Measurements from ENCODE around the gene AACS. TPM values are rescaled to one million over a fixed set of nuclear protein-coding genes. Genes with fewer than 3 reads are reported as not detected.

AACS gene
- total RNA-seq, 2 donors from 2014 or later = 7.9 to 9.4 TPM

- H3K4me3 Mint-ChIP-seq = no peak overlapping the region
- H3K4me1 Mint-ChIP-seq = no peaks in the 10 kb centered on the region
- ATAC-seq = no peak
- no peaks in the 10 kb centered on the region for H3K27me3 Mint-ChIP-seq
- H3K36me3 Mint-ChIP-seq (ENCODE audit: low read depth) = peaks cover 6% of the 10 kb centered on the region
- no peak for DNase-seq
- no peak overlapping the region for H3K27ac Mint-ChIP-seq
- H3K9me3 ChIP-seq (ENCODE audit: control insufficient read depth, low read length, poor library complexity, severe bottlenecking) = no peaks in the 10 kb centered on the region
Observed at GRCh38 chr12:125089083-125089482, 23.8 kb downstream of the AACS start.

DNA sequence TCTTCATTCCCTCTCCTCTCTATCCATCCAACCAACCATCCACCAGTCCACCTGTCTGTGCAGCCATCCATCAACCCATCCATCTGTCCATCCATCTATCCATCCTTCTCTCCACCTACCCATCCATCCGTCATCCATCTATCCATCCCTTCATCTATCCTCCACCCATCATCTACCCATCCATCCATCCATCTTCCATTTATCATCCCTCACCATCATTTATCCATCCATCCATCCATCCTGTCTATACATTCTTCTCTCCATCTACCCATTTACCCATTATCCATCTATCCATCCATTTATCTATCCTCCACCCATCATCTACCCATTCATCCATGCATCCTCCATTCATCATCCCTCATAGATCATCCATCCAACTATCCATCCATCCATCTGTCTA lies 24.4 kb downstream of the AACS start:
- ATAC-seq (no peak), DNase-seq (no peak)
- Mint-ChIP-seq H3K27ac (no peak overlapping the region), H3K27me3 (no peaks in the 10 kb centered on the region), H3K4me3 (no peak overlapping the region), H3K36me3 (ENCODE audit: low read depth) (peaks cover 6% of the 10 kb centered on the region), H3K4me1 (no peaks in the 10 kb centered on the region)
- no peaks in the 10 kb centered on the region for H3K9me3 ChIP-seq (ENCODE audit: control insufficient read depth, low read length, poor library complexity, severe bottlenecking)

GRCh38 chr12:125090437-125090836 lies 25.2 kb downstream of the AACS start:
- no peak for DNase-seq
- H3K9me3 ChIP-seq (ENCODE audit: control insufficient read depth, low read length, poor library complexity, severe bottlenecking) = no peaks in the 10 kb centered on the region
- ATAC-seq = no peak
- Mint-ChIP-seq H3K27ac (no peak overlapping the region), H3K36me3 (ENCODE audit: low read depth) (peaks cover 6% of the 10 kb centered on the region), H3K4me1 (peaks cover 2% of the 10 kb centered on the region), H3K27me3 (no peaks in the 10 kb centered on the region), H3K4me3 (no peak overlapping the region)

- H3K9me3 ChIP-seq (ENCODE audit: control insufficient read depth, low read length, poor library complexity, severe bottlenecking) = no peaks in the 10 kb centered on the region
- Mint-ChIP-seq H3K4me1 (peaks cover 5% of the 10 kb centered on the region), H3K36me3 (ENCODE audit: low read depth) (peaks cover 3% of the 10 kb centered on the region), H3K27me3 (no peaks in the 10 kb centered on the region), H3K4me3 (no peak overlapping the region), H3K27ac (no peak overlapping the region)
- no peak for ATAC-seq
- no peak for DNase-seq
Observed at GRCh38 chr12:125091401-125091800, 26.2 kb downstream of the AACS start.

DNA sequence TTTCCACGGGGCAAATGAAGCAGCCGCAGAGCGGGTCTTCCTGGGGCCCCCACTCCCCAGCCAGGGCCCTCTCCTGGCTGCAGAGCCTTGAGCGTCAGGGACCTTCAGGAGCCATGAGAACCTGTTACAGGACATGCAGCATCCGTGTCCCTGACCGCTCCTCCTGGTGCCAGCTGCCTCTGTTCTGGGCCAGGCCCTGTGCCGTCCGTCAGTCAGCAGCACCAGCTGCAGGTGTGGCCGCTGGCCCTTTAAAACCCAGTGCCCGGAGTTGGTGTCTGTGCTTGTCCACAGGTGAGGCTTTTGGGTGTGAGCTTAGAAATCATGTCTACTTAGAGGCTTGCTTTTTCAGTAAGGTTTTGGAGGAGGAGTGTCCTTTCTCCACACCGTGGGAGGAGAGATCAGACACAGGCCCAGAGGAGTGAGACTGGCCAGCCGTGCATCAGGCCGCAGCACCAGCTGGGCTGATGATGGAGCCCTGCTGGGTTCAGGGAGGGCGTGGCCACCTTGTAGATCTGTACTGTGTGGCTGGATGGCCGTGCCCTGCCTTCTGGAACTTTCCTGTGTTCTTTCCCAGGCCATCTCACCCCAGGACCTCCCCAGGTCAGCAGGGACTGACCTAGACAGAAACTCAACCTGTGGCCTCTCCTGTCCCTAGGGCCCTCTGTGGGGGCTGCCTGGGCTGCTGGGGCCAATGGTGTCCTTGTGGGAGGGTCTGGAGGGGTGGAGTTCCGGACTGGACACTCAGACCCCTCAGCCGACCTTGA lies 27.1 kb downstream of the AACS start:
- H3K27ac Mint-ChIP-seq = no peak overlapping the region
- no peaks in the 10 kb centered on the region for H3K36me3 Mint-ChIP-seq (ENCODE audit: low read depth)
- DNase-seq (no peak), ATAC-seq (no peak)
- H3K4me3 Mint-ChIP-seq = no peak overlapping the region
- H3K9me3 ChIP-seq (ENCODE audit: control insufficient read depth, low read length, poor library complexity, severe bottlenecking) = no peaks in the 10 kb centered on the region
- peaks cover 5% of the 10 kb centered on the region for H3K4me1 Mint-ChIP-seq
- no peaks in the 10 kb centered on the region for H3K27me3 Mint-ChIP-seq

DNA sequence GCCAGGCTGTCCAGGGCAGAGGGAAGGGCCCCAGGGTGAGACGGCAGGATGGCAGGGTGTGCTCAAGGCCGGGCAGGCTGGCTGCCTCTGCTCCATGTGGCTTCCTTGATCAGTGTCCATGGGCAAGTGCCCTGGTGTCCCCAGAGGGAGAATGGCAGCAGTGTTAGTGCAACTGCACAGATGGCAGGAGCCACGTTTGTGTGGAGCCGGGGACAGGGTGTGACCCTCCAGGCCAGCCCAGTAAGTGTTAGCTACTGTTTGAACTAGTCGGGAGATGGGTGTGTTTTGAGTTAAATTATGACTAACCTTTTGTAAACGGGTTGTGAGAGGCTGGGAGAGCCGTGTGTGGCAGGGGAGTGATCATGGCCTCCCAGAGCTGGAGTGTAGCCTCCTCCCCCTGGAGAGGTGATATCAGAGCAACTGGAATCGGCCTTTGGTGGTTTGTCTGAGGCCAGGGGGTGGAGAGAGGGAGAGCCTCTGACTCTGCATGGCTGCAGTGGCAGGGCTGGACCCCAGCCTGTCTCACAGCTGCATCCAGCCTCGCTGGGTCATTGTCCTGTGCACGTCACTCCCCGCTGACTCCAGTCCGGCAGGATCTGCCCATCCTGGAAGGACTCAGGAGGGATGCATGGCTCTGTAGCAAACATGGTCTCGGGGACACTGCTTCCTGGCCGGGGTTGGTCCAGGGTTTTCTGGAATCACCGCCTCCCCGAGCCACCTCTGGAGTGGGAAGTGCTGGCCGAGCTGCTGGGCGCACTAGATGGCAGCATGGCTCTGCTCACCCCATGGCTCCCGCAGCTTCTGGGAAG lies 27.8 kb downstream of the AACS start:
- no peak for ATAC-seq
- H3K4me3 Mint-ChIP-seq = no peak overlapping the region
- no peak overlapping the region for H3K27ac Mint-ChIP-seq
- no peaks in the 10 kb centered on the region for H3K9me3 ChIP-seq (ENCODE audit: control insufficient read depth, low read length, poor library complexity, severe bottlenecking)
- H3K36me3 Mint-ChIP-seq (ENCODE audit: low read depth) = peaks cover 3% of the 10 kb centered on the region
- no peak for DNase-seq
- no peaks in the 10 kb centered on the region for H3K27me3 Mint-ChIP-seq
- peaks cover 7% of the 10 kb centered on the region for H3K4me1 Mint-ChIP-seq

DNA sequence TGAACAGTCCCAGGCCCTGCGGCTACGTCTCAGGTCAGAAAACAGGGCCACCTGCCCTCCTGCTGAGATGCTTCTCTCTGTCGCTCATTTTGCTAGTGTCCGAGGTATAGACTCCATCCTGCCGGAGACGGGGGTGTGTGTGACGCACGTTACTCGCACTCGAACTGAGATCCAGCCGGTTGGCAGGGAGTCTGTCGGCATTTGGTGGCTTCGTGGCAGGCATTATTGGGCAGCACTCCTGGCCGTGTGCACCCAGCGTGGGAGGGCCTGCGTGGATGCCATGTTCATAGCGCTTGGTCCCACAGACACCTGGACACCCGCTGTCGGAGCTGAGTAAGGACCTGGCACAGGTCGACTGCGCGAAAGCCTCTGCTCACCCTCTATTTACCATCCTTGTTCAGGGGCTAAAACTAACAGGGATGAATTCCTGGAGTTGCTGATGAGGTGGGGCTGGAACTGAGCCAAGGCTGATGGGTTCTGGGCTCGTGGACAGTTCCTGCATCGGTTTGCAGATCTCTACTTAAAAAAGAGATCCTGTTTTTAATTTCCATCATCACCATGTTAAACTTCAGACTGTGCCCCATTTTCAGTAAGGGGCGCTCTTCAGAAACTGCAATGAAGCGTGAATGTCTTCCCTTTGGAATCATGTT lies 28.6 kb downstream of the AACS start:
- ATAC-seq (no peak), DNase-seq (no peak)
- no peaks in the 10 kb centered on the region for H3K9me3 ChIP-seq (ENCODE audit: control insufficient read depth, low read length, poor library complexity, severe bottlenecking)
- Mint-ChIP-seq H3K36me3 (ENCODE audit: low read depth) (peaks cover 3% of the 10 kb centered on the region), H3K4me1 (peaks cover 7% of the 10 kb centered on the region), H3K4me3 (no peak overlapping the region), H3K27me3 (no peaks in the 10 kb centered on the region), H3K27ac (no peak overlapping the region)

DNA sequence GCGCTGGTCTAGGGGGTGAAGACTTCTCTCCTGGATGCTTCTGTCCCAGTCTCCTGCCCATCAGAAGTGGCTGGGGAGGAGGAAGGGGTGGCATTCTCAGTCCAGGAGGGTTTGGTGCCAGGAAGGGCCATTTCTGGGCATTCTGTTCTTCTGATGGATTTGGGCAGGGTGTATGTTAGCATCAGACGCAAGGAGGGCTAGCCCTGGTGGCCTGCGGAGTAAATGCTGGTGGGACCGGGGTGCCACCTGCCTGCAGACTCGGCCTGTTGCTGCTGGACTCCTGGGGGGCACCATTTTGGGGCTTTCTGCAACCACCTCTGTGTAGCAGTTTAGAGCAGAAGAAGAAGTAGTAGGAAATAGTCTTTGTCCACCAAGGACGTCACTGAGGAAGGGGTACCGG lies 31.7 kb downstream of the AACS start:
- no peaks in the 10 kb centered on the region for H3K9me3 ChIP-seq (ENCODE audit: control insufficient read depth, low read length, poor library complexity, severe bottlenecking)
- Mint-ChIP-seq H3K4me3 (no peak overlapping the region), H3K4me1 (peaks cover 11% of the 10 kb centered on the region), H3K27me3 (no peaks in the 10 kb centered on the region), H3K36me3 (ENCODE audit: low read depth) (peaks cover 3% of the 10 kb centered on the region), H3K27ac (no peak overlapping the region)
- ATAC-seq (no peak), DNase-seq (no peak)

GRCh38 chr12:125097427-125097826 lies 32.2 kb downstream of the AACS start:
- Mint-ChIP-seq H3K27me3 (no peaks in the 10 kb centered on the region), H3K4me1 (peaks cover 11% of the 10 kb centered on the region), H3K36me3 (ENCODE audit: low read depth) (peaks cover 3% of the 10 kb centered on the region), H3K27ac (no peak overlapping the region), H3K4me3 (no peak overlapping the region)
- ATAC-seq (no peak), DNase-seq (no peak)
- no peaks in the 10 kb centered on the region for H3K9me3 ChIP-seq (ENCODE audit: control insufficient read depth, low read length, poor library complexity, severe bottlenecking)

DNA sequence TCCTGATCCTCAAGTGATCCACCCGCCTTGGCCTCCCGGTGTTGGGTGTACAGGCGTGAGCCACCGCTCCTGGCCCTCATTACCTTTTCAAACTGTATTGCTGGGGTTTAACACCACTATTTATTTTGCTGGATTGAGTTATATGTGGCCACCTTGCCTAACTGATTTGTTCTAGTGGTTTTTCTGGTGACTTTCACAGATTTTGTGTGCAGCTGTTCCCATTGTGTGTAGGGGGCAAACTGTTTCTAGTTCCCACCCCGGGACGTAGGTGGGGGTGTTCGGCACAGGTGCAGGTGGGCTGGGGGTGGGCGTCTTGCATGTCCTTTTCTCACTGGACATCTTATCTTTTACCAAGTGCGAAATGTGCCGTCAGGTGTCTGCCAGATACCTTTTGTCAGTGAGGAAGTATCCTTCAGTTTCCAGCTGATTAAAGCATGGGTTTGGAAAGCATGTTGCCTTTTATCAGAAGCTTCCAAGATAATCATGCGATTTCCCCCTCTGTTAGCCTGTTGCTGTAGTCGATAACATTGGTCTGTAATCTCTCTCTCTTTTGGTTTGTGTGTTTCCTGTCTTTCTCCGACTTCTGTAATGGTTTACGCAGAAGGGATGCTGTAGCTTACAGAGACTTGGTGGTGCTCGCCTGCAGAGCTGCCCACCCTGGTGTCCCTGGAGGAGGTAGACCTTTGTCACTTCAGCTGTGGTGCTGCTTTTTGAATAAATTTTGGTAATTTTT lies 33.6 kb downstream of the AACS start:
- peaks cover 11% of the 10 kb centered on the region for H3K4me1 Mint-ChIP-seq
- no peak overlapping the region for H3K27ac Mint-ChIP-seq
- no peaks in the 10 kb centered on the region for H3K27me3 Mint-ChIP-seq
- peaks cover 8% of the 10 kb centered on the region for H3K36me3 Mint-ChIP-seq (ENCODE audit: low read depth)
- H3K4me3 Mint-ChIP-seq = peak overlapping the region; percentile 53
- ATAC-seq = no peak
- no peak for DNase-seq
- no peaks in the 10 kb centered on the region for H3K9me3 ChIP-seq (ENCODE audit: control insufficient read depth, low read length, poor library complexity, severe bottlenecking)

GRCh38 chr12:125099409-125099782 lies 34.2 kb downstream of the AACS start:
- H3K27ac Mint-ChIP-seq = no peak overlapping the region
- H3K4me1 Mint-ChIP-seq = peaks cover 11% of the 10 kb centered on the region
- no peaks in the 10 kb centered on the region for H3K27me3 Mint-ChIP-seq

GRCh38 chr12:125100551-125101434 lies 35.6 kb downstream of the AACS start:
- Mint-ChIP-seq H3K27me3 (no peaks in the 10 kb centered on the region), H3K36me3 (ENCODE audit: low read depth) (peaks cover 8% of the 10 kb centered on the region), H3K27ac (no peak overlapping the region), H3K4me3 (no peak overlapping the region), H3K4me1 (peaks cover 6% of the 10 kb centered on the region)
- DNase-seq (no peak), ATAC-seq (no peak)
- no peaks in the 10 kb centered on the region for H3K9me3 ChIP-seq (ENCODE audit: control insufficient read depth, low read length, poor library complexity, severe bottlenecking)

More at GRCh38 chr12:125099409-125099782, 34.2 kb downstream of the AACS start:
- Mint-ChIP-seq H3K36me3 (ENCODE audit: low read depth) (peaks cover 8% of the 10 kb centered on the region), H3K4me3 (peak overlapping the region; percentile 53)
- no peaks in the 10 kb centered on the region for H3K9me3 ChIP-seq (ENCODE audit: control insufficient read depth, low read length, poor library complexity, severe bottlenecking)
- ATAC-seq (no peak), DNase-seq (no peak)
